ENCODE results near the gene NSD2. TPM values are rescaled to one million over a fixed set of nuclear protein-coding genes. Genes with fewer than 3 reads are reported as not detected.

NSD2 gene
- total RNA-seq, 1 donor from 2014 or later: 85.6 TPM

GRCh38 chr4:1960170-1960825 lies 89.1 kb downstream of the NSD2 start:
- TF ChIP-seq CTCF (conservative IDR thresholded peaks at IDR 0.05; ENCODE audit: low read depth, low read length): no peak
- no peak overlapping the region for H3K4me3 ChIP-seq (ENCODE audit: low read depth, low read length)
- DNase-seq (ENCODE audit: low read depth): no peak

GRCh38 chr4:1961038-1961437 lies 89.8 kb downstream of the NSD2 start:
- no peak for DNase-seq (ENCODE audit: low read depth)
- no peak overlapping the region for H3K4me3 ChIP-seq (ENCODE audit: low read depth, low read length)
- no peak for TF ChIP-seq CTCF (conservative IDR thresholded peaks at IDR 0.05; ENCODE audit: low read depth, low read length)

- no peak overlapping the region for H3K4me3 ChIP-seq (ENCODE audit: low read depth, low read length)
- DNase-seq (ENCODE audit: low read depth): no peak
- no peak for TF ChIP-seq CTCF (conservative IDR thresholded peaks at IDR 0.05; ENCODE audit: low read depth, low read length)
Observed at GRCh38 chr4:1961563-1961962, 90.4 kb downstream of the NSD2 start.

GRCh38 chr4:1962980-1963379 lies 91.8 kb downstream of the NSD2 start:
- no peak for TF ChIP-seq CTCF (conservative IDR thresholded peaks at IDR 0.05; ENCODE audit: low read depth, low read length)
- H3K4me3 ChIP-seq (ENCODE audit: low read depth, low read length): no peak overlapping the region

GRCh38 chr4:1964443-1964842 lies 93.2 kb downstream of the NSD2 start:
- DNase-seq (ENCODE audit: low read depth): no peak
- H3K4me3 ChIP-seq (ENCODE audit: low read depth, low read length): no peak overlapping the region
- TF ChIP-seq CTCF (conservative IDR thresholded peaks at IDR 0.05; ENCODE audit: low read depth, low read length): no peak

More at GRCh38 chr4:1962980-1963379, 91.8 kb downstream of the NSD2 start:
- DNase-seq (ENCODE audit: low read depth): no peak

GRCh38 chr4:1964971-1965370 lies 93.8 kb downstream of the NSD2 start:
- no peak for DNase-seq (ENCODE audit: low read depth)
- H3K4me3 ChIP-seq (ENCODE audit: low read depth, low read length): no peak overlapping the region
- no peak for TF ChIP-seq CTCF (conservative IDR thresholded peaks at IDR 0.05; ENCODE audit: low read depth, low read length)

GRCh38 chr4:1967512-1968149 lies 96.4 kb downstream of the NSD2 start:
- DNase-seq (ENCODE audit: low read depth): no peak
- no peak overlapping the region for H3K4me3 ChIP-seq (ENCODE audit: low read depth, low read length)
- no peak for TF ChIP-seq CTCF (conservative IDR thresholded peaks at IDR 0.05; ENCODE audit: low read depth, low read length)

All from epithelial cell of proximal tubule (primary cell).